HG02840 (cell line): Measurements from ENCODE around the gene FAR2.
A peak's percentile ranks its signal among the peaks of the same experiment; 100 is the strongest.
"Not testable (repeated sequence)": the region's sequence is repeated elsewhere in the genome, so short reads cannot be mapped to it uniquely, and the experiment has no call there.

ENCODE experiments used
- ATAC-seq: cut with Tn5 transposase; IDR thresholded peaks from one replicate; pipeline ENCODE4 v1.9.1; 2021; ENCODE audit warnings: mild to moderate bottlenecking, moderate library complexity, moderate number of reproducible peaks; ENCODE audit not compliant: unreplicated experiment, low FRiP score

Gene FAR2

GRCh38 chr12:29148911-29149690 lies at the start of gene FAR2:
Gene FAR2, plus strand, starts transcription at chr12:29149278. Its CDS starts 121,172 bp downstream, at chr12:29270450.
- ATAC-seq, result no peak

GRCh38 chr12:29102741-29103140 lies 46.3 kb upstream of the FAR2 start:
- ATAC-seq, result no peak

GRCh38 chr12:29103539-29103974 lies 45.5 kb upstream of the FAR2 start:
- peak; percentile 99 for ATAC-seq

DNA sequence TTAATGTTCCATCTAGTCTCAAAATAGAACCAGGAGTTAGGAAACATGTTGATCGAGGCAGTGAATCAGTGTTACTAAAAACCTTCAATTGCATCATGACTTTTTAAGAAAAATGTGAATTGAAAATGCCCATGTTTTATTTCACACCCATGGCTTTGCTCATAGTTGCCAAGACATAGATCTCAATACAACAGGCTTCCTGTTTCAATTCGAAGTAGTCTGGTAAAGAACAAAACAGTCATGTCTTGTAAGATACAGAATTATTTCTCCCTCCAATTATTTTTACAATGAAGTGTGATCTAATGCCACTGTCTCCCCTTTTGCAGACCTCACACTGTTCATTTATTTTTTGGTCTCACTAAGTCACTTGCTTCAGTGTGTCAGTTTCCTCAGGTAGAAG lies 44.6 kb upstream of the FAR2 start:
- no peak for ATAC-seq

DNA sequence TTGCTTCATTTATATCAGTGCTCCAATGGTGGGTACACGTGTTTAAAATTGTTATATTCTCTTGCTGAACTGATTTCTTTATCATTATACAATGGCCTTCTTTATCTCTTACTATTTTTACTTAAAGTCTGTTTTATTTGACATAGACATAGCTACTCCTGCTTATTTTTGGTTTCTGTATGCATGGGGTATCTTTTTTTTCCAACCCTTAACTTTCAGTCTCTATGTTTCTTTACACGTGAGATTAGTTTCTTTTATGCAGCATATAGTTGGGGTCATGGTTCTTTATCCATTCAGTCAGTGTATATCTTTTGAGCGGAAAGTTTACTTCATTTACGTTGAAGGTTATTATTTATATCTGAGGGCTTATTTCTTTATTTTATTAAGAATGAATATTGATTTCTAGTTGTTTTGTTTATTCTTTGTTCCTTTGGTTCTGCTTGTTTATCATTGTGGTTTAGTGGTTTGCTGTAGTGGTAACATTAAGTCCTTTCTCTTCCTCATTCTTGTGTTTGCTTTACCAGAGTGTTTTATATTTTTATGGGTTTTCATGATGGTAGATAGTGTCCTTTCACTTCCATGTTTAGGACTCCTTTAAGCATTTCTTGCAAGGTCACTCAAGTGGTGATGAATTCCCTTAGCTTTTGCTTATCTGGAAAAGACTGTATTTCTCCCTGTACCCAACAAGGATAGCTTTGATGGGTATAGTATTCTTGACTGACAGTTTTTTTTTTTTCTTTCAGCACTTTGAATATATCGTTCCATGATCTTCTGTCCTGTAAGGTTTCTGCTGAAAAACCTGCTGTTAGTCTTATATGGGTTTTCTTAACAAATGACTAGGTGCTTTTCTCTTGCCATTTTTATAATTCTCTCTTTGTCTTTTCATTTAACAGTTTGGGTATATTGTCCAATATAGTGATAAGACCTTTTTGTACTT lies 38.3 kb upstream of the FAR2 start:
- no peak for ATAC-seq

DNA sequence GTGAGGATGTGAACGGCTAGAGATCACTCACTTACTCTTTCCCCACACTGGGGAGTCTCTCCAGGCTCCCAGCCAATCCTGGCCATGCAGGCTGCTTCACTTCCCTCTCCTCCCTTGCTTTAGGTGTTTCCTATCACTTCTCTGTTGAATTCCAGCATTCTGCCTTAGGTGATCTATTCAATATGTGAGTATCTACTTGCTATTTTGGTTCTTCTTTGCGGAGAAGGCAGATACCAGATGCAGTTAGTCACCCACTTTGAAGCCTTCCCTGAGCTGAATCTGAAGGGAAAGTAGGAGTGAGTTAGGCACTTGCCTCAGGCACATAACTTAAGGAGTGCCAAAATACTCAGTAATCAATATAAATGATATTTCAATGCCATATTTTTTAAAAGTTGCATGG lies 36.0 kb upstream of the FAR2 start:
- ATAC-seq, result no peak

- ATAC-seq, result no peak
Observed at GRCh38 chr12:29116414-29116813, 32.7 kb upstream of the FAR2 start.

- no peak for ATAC-seq
Observed at GRCh38 chr12:29131539-29131938, 17.5 kb upstream of the FAR2 start.

DNA sequence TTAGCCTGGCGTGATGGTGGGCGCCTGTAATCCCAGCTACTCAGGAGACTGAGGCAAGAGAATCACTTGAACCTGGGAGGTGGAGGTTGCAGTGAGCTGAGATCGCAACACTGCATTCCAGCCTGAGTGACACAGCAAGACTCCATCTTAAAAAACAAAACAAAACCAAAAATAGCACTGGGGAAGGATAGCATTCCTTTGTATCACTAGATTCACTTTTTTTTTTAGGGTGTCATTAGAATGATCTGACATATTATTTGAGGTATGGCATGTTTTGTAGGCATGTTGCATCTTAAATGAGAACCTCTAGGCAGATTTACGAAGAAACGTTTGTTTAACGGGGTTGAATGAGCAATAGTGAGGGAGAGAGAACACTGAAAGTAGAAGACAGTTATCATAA lies 16.8 kb upstream of the FAR2 start:
- no peak for ATAC-seq

- ATAC-seq, result no peak
Observed at GRCh38 chr12:29133181-29133580, 15.9 kb upstream of the FAR2 start.

DNA sequence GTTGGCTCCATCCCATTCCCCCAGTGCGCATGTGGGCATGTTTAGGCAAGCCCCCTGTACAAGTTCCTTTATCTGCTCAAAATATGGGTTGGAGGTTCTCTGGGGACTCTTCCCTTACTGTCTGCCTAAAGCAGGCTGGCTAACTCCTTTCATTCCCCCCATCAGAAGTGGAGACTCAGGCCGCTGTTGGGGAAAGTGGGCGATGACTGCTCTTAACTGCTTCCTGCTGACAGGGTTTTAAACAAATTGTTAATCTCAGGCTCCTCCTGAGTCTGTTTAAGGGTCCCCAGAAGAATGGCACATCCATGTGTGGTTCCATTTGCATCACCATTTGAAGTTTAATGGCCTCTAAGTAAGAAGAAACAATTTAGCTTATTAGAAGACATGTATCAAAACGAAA lies 15.4 kb upstream of the FAR2 start:
- ATAC-seq, result no peak

GRCh38 chr12:29138256-29138655 lies 10.8 kb upstream of the FAR2 start:
- not testable (repeated sequence) for ATAC-seq

GRCh38 chr12:29138855-29139254 lies 10.2 kb upstream of the FAR2 start:
- not testable (repeated sequence) for ATAC-seq

GRCh38 chr12:29145372-29146170 lies 3.5 kb upstream of the FAR2 start:
- no peak for ATAC-seq

- no peak for ATAC-seq
Observed at GRCh38 chr12:29146196-29146595, 2.9 kb upstream of the FAR2 start.

- no peak for ATAC-seq
Observed at GRCh38 chr12:29147731-29148595, 1.1 kb upstream of the FAR2 start.

GRCh38 chr12:29148596-29148910 lies 525 bp upstream of the FAR2 start:
- ATAC-seq, result no peak

DNA sequence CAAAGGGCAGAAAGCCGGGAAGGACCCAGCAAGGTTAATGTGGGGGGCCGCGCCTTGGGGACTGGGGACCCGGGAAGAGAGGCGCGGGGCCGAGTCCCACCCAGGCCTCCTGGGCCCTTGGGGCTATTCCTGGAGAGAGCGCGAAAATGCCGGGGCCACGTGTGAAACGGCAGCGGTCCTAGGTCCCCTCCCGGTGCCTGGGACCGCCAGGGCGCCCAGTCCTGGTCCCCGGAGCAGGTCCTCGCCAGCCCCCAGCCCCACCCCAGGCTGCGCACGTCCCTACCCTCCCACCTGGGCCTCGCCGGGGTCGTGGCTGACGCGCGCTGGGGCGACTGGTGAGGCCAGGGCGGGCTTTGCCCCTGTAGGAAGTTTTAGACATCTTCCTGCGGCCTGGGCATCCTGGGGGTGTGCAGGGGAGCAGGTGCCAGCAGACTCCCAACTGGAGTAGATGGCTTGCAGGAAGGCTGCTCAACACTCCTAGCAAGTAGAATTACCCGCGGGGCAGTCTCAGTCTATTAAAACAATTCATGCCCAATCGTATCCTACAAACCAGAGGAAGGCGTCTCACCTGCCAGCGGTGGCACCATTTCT lies 708 bp downstream of the FAR2 start:
- no peak for ATAC-seq

DNA sequence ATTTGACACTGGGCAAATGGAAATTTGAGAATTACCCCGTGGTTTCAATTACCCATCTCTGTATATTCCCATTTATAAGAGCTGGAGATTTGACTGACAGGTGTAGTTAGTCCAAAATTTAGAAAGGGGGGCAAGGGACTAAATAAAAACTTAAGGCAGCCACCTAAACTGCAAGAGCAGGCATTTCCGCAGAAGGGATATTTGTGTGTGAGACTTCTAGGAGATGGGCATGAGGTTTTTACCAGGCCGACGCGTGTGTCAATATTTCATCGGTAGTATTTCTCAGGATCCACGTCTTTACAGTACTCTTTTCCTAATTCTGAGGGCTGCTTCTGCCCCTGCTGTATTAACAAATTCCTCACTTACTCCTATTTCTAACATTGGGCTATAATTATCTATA lies 1.4 kb downstream of the FAR2 start:
- no peak for ATAC-seq
